ENCODE results near the gene DYNLT1.
"Not testable (repeated sequence)": the region's sequence is repeated elsewhere in the genome, so short reads cannot be mapped to it uniquely, and the experiment has no call there.

The DYNLT1 gene

GRCh38 chr6:158620963-158621693 lies 23.4 kb downstream of the DYNLT1 start:
- DNase-seq: no peak

- DNase-seq: no peak
These were observed 24.4 kb downstream of the DYNLT1 start for GRCh38 chr6:158619922-158620801.

GRCh38 chr6:158618289-158618688 lies 26.3 kb downstream of the DYNLT1 start:
- DNase-seq: not testable (repeated sequence)

- DNase-seq: not testable (repeated sequence)
These were observed 29.9 kb downstream of the DYNLT1 start for GRCh38 chr6:158614606-158615005.

GRCh38 chr6:158611541-158612370 lies 32.8 kb downstream of the DYNLT1 start:
- no peak for DNase-seq

- no peak for DNase-seq
These were observed 33.5 kb downstream of the DYNLT1 start for GRCh38 chr6:158611039-158611438.

- DNase-seq: no peak
These were observed 34.1 kb downstream of the DYNLT1 start for GRCh38 chr6:158610319-158610968.

GRCh38 chr6:158609455-158610155 lies 34.9 kb downstream of the DYNLT1 start:
- no peak for DNase-seq

GRCh38 chr6:158608221-158608620 lies 36.3 kb downstream of the DYNLT1 start:
- DNase-seq: no peak

- no peak for DNase-seq
These were observed 37.0 kb downstream of the DYNLT1 start for GRCh38 chr6:158607411-158608170.

- no peak for DNase-seq
These were observed 37.6 kb downstream of the DYNLT1 start for GRCh38 chr6:158606935-158607334.

GRCh38 chr6:158606011-158606410 lies 38.5 kb downstream of the DYNLT1 start:
- DNase-seq: not testable (repeated sequence)

- peak; percentile 75 for DNase-seq
These were observed 39.2 kb downstream of the DYNLT1 start for GRCh38 chr6:158605266-158605878.

GRCh38 chr6:158604048-158604406 lies 40.5 kb downstream of the DYNLT1 start:
- DNase-seq: no peak

- DNase-seq: no peak
These were observed 41.1 kb downstream of the DYNLT1 start for GRCh38 chr6:158603261-158604047.

- DNase-seq: peak; percentile 11
These were observed 44.9 kb downstream of the DYNLT1 start for GRCh38 chr6:158599635-158600034.

- no peak for DNase-seq
These were observed 47.0 kb downstream of the DYNLT1 start for GRCh38 chr6:158597565-158597964.

GRCh38 chr6:158596861-158597260 lies 47.7 kb downstream of the DYNLT1 start:
- peak; percentile 56 for DNase-seq

- no peak for DNase-seq
These were observed 49.3 kb downstream of the DYNLT1 start for GRCh38 chr6:158595223-158595622.

GRCh38 chr6:158593670-158594069 lies 50.9 kb downstream of the DYNLT1 start:
- DNase-seq: no peak
